K562 (cell line): ENCODE results near the gene VPS33B. TPM values are rescaled to one million over a fixed set of nuclear protein-coding genes. Genes with fewer than 3 reads are reported as not detected.

Source experiments
- CCNT2 ChIP-seq: IDR thresholded peaks from 2 replicates; pipeline ENCODE4 v1.6.1; 2011; ENCODE audit warnings: borderline replicate concordance, low read depth, mild to moderate bottlenecking, moderate library complexity, mixed read lengths, low read length; ENCODE audit not compliant: insufficient read length; ENCODE audit errors: extremely low read depth
- CREM ChIP-seq: IDR thresholded peaks from 2 replicates; pipeline ENCODE4 v1.6.1; 2014; ENCODE audit warnings: antibody characterized with exemption, low read depth
- DACH1 ChIP-seq: fragments of 450-650 bp; IDR thresholded peaks from 2 replicates; pipeline ENCODE4 v1.6.1; 2018; ENCODE audit not compliant: partially characterized antibody
- GATA2 ChIP-seq: sonication (generic); formaldehyde crosslinking; IDR thresholded peaks from 2 replicates; pipeline ENCODE4 v1.4.0; 2020; ENCODE audit warnings: mild to moderate bottlenecking, missing genetic modification reagents
- HNRNPH1 ChIP-seq: fragments of 200-400 bp; formaldehyde crosslinking; optimal IDR thresholded peaks from 2 replicates; pipeline ENCODE3; 2017; ENCODE audit warnings: low read depth, mild to moderate bottlenecking, low read length, moderate library complexity
- SIRT6 ChIP-seq: IDR thresholded peaks from one replicate; pipeline ENCODE4 v1.6.1; 2012; ENCODE audit warnings: low read depth, mild to moderate bottlenecking, control low read depth, inconsistent platforms, low read length, moderate library complexity
- TBL1XR1 ChIP-seq, 2 experiments: IDR thresholded peaks; 2 replicates each; pipeline ENCODE4 v1.6.1; 2012; ENCODE audit warnings: improper control_type of control experiment in 2 of 2, low read length in 2 of 2, mild to moderate bottlenecking in 1 of 2
- XRCC5 ChIP-seq: fragments of 200-400 bp; formaldehyde crosslinking; IDR thresholded peaks from 2 replicates; pipeline ENCODE4 v1.6.1; 2017; ENCODE audit warnings: low read depth, mild to moderate bottlenecking, low read length
- ZKSCAN8 ChIP-seq: fragments of 200-800 bp; sonication (Bioruptor generic); IDR thresholded peaks from 2 replicates; pipeline ENCODE4 v1.6.1; 2016; ENCODE audit warnings: missing genetic modification characterization, missing compliant biosample characterization
- ZNF57 ChIP-seq: fragments of 450-650 bp; formaldehyde crosslinking; IDR thresholded peaks from 2 replicates; pipeline ENCODE4 v1.4.0; 2020; ENCODE audit warnings: mild to moderate bottlenecking, moderate library complexity
- ZNF586 ChIP-seq: fragments of 450-650 bp; formaldehyde crosslinking; conservative IDR thresholded peaks from 2 replicates; pipeline ENCODE4 v1.4.0; 2020; ENCODE audit warnings: mild to moderate bottlenecking, moderate library complexity
- ZNF644 ChIP-seq: fragments of 200-800 bp; sonication (Bioruptor generic); IDR thresholded peaks from 2 replicates; pipeline ENCODE4 v1.6.1; 2016; ENCODE audit warnings: low read depth, missing genetic modification characterization, missing compliant biosample characterization
- ZNF699 ChIP-seq: fragments of 250-450 bp; sonication (Bioruptor Pico); IDR thresholded peaks from 2 replicates; pipeline ENCODE4 v1.8.0; 2021; ENCODE audit warnings: mild to moderate bottlenecking, moderate library complexity; ENCODE audit not compliant: insufficient replicate concordance
- polyA plus RNA-seq, 8 experiments: library from polyadenylated mRNA; depleted of rRNA in 4 of 8; stranded (reverse) in 5 of 8; unstranded in 3 of 8; fragments of >200 nt; fragmentation: Nextera tagmentation in 2 of 8; fragmentation: Illumina TruSeq in 1 of 8; extraction: Ambion mirVana in 2 of 8; extraction: Trizol in 1 of 8; gene quantifications; 2 replicates each; pipeline versions ENCODE4 v1.2.1 to v1.2.3, GENCODE V29; 2011 to 2014; ENCODE audit warnings: inconsistent platforms in 1 of 8, missing spikeins in 1 of 8
- total RNA-seq, 7 experiments: library from RNA; depleted of rRNA in 6 of 7; stranded (reverse); fragments of >200 nt in 6 of 7; fragmentation: Illumina TruSeq in 2 of 7; extraction: Trizol in 2 of 7; gene quantifications; 2 replicates each; pipeline versions ENCODE4 v1.2.1 to v1.2.3, GENCODE V29; 2011 to 2021; ENCODE audit warnings: low replicate concordance in 1 of 7
- TF ChIP-seq, protein P1 (sequence below), 2 experiments: fragments of 450-650 bp; IDR thresholded peaks; 2 replicates each; pipeline ENCODE4 v1.6.1; 2016
- TF ChIP-seq, protein P2 (sequence below): sonication (generic); formaldehyde crosslinking; IDR thresholded peaks from 2 replicates; pipeline ENCODE4 v1.8.0; 2022; ENCODE audit warnings: missing genetic modification reagents, mild to moderate bottlenecking, borderline replicate concordance
- TF ChIP-seq, protein P3 (sequence below): conservative IDR thresholded peaks from 2 replicates; pipeline ENCODE4 v1.6.1; 2011; ENCODE audit warnings: low read depth, mild to moderate bottlenecking, low read length; ENCODE audit not compliant: control insufficient read depth
- TF ChIP-seq, protein P4 (sequence below): fragments of 450-650 bp; IDR thresholded peaks from 2 replicates; pipeline ENCODE4 v1.6.1; 2016; ENCODE audit warnings: missing biosample characterization, missing genetic modification characterization
- TF ChIP-seq, protein P5 (sequence below): IDR thresholded peaks from 2 replicates; pipeline ENCODE4 v1.6.1; 2016; ENCODE audit warnings: missing genetic modification characterization, missing compliant biosample characterization

Gene VPS33B
- total and polyA plus RNA-seq, 9 of the 15 experiments (the other 6 are each of a cell fraction or from before 2014, with no cell fraction given) = 9.4 to 25.5 (median 14.8) TPM

DNA sequence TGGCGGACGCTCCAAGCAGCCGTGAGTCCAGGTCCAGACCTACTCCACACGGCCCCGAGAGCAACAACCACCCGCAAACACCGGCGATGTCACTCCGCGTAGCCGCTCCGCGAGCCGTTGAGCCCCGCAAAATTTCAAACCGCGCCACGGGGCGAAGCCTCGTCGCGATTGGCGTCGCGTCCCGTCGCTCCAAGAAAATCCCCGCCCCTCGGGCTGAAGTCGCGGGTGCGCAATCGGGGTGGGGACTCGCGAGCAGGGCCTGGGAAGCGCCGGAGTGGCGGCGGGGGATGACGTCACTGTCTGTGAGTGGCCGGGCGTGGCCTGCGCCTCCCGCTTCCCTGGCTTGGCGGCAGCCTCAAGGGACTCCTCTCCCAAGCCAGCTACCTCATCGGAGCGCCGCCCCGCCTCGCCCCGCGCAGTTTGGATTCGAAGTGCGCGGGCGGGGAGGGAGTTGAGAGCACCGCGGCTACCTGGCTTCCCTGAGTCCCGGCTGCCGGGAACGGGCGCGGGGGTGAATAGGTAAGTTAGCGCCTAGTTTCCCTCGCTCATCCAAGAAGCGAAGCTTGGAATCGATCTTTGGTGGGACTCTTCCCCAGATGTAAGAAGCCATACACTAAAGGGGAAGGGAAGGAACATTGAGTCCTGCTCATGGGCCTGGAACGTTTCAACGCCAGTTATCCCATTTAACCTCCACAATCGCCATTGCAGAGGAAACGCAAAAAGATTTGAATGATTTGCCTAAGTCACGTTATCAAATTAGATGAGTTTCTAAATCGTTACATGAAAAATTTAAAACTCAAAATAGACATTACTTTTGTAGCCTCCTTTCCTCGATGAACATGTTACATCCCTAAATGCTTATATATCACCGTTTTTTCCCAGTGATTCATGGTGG is 27.7 kb downstream of the VPS33B start, which contains the start of gene PRC1 (continued):
- TF ChIP-seq ZNF699 (no peak), GATA2 (CRISPR knock-in tag) (no peak; the same call in 1 of the 2 replicates), ZNF57 (CRISPR knock-in tag) (no peak), DACH1 (no peak), ZNF586 (no peak), SIRT6 (no peak), ZKSCAN8 (CRISPR knock-in tag) (no peak), CREM (peak; percentile 99), TBL1XR1 (IDR thresholded peaks at IDR 0.05; ENCODE audit: low read length in 2 of 2) (peak in 1 of 2 experiments; percentile 82; a peak in 2 of 4 replicates), CCNT2 (peak; percentile 92), ZNF644 (tag) (no peak), XRCC5 (peak; percentile 80; the same call in 1 of the 2 replicates), HNRNPH1 (no peak)
- TF ChIP-seq, protein P1, sequence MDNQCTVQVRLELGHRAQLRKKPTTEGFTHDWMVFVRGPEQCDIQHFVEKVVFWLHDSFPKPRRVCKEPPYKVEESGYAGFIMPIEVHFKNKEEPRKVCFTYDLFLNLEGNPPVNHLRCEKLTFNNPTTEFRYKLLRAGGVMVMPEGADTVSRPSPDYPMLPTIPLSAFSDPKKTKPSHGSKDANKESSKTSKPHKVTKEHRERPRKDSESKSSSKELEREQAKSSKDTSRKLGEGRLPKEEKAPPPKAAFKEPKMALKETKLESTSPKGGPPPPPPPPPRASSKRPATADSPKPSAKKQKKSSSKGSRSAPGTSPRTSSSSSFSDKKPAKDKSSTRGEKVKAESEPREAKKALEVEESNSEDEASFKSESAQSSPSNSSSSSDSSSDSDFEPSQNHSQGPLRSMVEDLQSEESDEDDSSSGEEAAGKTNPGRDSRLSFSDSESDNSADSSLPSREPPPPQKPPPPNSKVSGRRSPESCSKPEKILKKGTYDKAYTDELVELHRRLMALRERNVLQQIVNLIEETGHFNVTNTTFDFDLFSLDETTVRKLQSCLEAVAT (IDR thresholded peaks at IDR 0.05) = peak in 1 of 2 experiments; percentile 44; a peak in 3 of 4 replicates
- TF ChIP-seq, protein P2, sequence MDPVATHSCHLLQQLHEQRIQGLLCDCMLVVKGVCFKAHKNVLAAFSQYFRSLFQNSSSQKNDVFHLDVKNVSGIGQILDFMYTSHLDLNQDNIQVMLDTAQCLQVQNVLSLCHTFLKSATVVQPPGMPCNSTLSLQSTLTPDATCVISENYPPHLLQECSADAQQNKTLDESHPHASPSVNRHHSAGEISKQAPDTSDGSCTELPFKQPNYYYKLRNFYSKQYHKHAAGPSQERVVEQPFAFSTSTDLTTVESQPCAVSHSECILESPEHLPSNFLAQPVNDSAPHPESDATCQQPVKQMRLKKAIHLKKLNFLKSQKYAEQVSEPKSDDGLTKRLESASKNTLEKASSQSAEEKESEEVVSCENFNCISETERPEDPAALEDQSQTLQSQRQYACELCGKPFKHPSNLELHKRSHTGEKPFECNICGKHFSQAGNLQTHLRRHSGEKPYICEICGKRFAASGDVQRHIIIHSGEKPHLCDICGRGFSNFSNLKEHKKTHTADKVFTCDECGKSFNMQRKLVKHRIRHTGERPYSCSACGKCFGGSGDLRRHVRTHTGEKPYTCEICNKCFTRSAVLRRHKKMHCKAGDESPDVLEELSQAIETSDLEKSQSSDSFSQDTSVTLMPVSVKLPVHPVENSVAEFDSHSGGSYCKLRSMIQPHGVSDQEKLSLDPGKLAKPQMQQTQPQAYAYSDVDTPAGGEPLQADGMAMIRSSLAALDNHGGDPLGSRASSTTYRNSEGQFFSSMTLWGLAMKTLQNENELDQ (CRISPR knock-in tag) = 0 out of 2 replicates have a peak, but pooled peaks have one; percentile 66
- TF ChIP-seq, protein P3, sequence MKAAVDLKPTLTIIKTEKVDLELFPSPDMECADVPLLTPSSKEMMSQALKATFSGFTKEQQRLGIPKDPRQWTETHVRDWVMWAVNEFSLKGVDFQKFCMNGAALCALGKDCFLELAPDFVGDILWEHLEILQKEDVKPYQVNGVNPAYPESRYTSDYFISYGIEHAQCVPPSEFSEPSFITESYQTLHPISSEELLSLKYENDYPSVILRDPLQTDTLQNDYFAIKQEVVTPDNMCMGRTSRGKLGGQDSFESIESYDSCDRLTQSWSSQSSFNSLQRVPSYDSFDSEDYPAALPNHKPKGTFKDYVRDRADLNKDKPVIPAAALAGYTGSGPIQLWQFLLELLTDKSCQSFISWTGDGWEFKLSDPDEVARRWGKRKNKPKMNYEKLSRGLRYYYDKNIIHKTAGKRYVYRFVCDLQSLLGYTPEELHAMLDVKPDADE = peak; percentile 58; the same call in 1 of the 2 replicates
- TF ChIP-seq, protein P4, sequence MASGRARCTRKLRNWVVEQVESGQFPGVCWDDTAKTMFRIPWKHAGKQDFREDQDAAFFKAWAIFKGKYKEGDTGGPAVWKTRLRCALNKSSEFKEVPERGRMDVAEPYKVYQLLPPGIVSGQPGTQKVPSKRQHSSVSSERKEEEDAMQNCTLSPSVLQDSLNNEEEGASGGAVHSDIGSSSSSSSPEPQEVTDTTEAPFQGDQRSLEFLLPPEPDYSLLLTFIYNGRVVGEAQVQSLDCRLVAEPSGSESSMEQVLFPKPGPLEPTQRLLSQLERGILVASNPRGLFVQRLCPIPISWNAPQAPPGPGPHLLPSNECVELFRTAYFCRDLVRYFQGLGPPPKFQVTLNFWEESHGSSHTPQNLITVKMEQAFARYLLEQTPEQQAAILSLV (tag) = no peak
- TF ChIP-seq, protein P5, sequence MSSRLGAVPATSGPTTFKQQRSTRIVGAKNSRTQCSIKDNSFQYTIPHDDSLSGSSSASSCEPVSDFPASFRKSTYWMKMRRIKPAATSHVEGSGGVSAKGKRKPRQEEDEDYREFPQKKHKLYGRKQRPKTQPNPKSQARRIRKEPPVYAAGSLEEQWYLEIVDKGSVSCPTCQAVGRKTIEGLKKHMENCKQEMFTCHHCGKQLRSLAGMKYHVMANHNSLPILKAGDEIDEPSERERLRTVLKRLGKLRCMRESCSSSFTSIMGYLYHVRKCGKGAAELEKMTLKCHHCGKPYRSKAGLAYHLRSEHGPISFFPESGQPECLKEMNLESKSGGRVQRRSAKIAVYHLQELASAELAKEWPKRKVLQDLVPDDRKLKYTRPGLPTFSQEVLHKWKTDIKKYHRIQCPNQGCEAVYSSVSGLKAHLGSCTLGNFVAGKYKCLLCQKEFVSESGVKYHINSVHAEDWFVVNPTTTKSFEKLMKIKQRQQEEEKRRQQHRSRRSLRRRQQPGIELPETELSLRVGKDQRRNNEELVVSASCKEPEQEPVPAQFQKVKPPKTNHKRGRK (tag) = no peak
